Activated CD4-positive, alpha-beta memory T cell treated with anti-CD3 and anti-CD28 coated beads, Interleukin-2, amount 10 ng/mL, durations not matched to agents 7 days and 5 days (primary cell): ENCODE results near the gene EIF5. TPM values are rescaled to one million over a fixed set of nuclear protein-coding genes. Genes with fewer than 3 reads are reported as not detected.

Source experiments
- CTCF ChIA-PET: fragments of 350-600 bp; sonication (Branson Sonifier 250); formaldehyde crosslinking; loops from one replicate; lab custom pipeline; 2021; ENCODE audit warnings: antibody characterized with exemption, inconsistent platforms; lab: Charles Lee
- POLR2A ChIA-PET: fragments of 350-600 bp; sonication (Branson Sonifier 250); formaldehyde crosslinking; loops from one replicate; lab custom pipeline; 2021; ENCODE audit warnings: antibody characterized with exemption; lab: Charles Lee
- DNase-seq: peaks from one replicate; pipeline ENCODE4 v3.0.0-alpha.2; 2020
- H3K27ac Mint-ChIP-seq: one replicate; pipeline ENCODE4 v1.8.0; 2021; ENCODE audit warnings: mild to moderate bottlenecking, mixed read lengths
- H3K27me3 Mint-ChIP-seq: one replicate; pipeline ENCODE4 v1.8.0; 2021; ENCODE audit warnings: mixed read lengths
- H3K36me3 Mint-ChIP-seq: one replicate; pipeline ENCODE4 v1.8.0; 2021; ENCODE audit warnings: low read depth, mixed read lengths
- H3K4me1 Mint-ChIP-seq: one replicate; pipeline ENCODE4 v1.8.0; 2021; ENCODE audit warnings: mixed read lengths
- H3K4me3 Mint-ChIP-seq: one replicate; pipeline ENCODE4 v1.8.0; 2021; ENCODE audit warnings: mild to moderate bottlenecking, mixed read lengths
- H3K9me3 Mint-ChIP-seq: one replicate; pipeline ENCODE4 v1.8.0; 2021; ENCODE audit warnings: mixed read lengths
- total RNA-seq, 2 experiments: library from RNA; stranded (reverse); gene quantifications; one replicate each; pipeline ENCODE4 v1.2.3, GENCODE V29; 2021

Gene EIF5
- total RNA-seq, 2 experiments from 2014 or later: 188 to 197 TPM

GRCh38 chr14:103314496-103315277 lies 19.4 kb upstream of the EIF5 start:
- POLR2A ChIA-PET: no interaction called here
- CTCF ChIA-PET: no interaction called here
- no peak overlapping the region for H3K27ac Mint-ChIP-seq
- no peaks in the 10 kb centered on the region for H3K9me3 Mint-ChIP-seq
- peaks cover 12% of the 10 kb centered on the region for H3K27me3 Mint-ChIP-seq
- peaks cover 2% of the 10 kb centered on the region for H3K4me1 Mint-ChIP-seq
- no peak for DNase-seq
- no peak overlapping the region for H3K4me3 Mint-ChIP-seq
- H3K36me3 Mint-ChIP-seq: no peaks in the 10 kb centered on the region

GRCh38 chr14:103315351-103315911 lies 18.6 kb upstream of the EIF5 start:
- POLR2A ChIA-PET: no interaction called here
- H3K9me3 Mint-ChIP-seq: no peaks in the 10 kb centered on the region
- peaks cover 12% of the 10 kb centered on the region for H3K27me3 Mint-ChIP-seq
- DNase-seq: no peak
- H3K4me3 Mint-ChIP-seq: no peak overlapping the region
- CTCF ChIA-PET: no interaction called here
- H3K4me1 Mint-ChIP-seq: peaks cover 2% of the 10 kb centered on the region
- no peaks in the 10 kb centered on the region for H3K36me3 Mint-ChIP-seq
- no peak overlapping the region for H3K27ac Mint-ChIP-seq

GRCh38 chr14:103315941-103316340 lies 18.1 kb upstream of the EIF5 start:
- ChIA-PET CTCF (no interaction called here), POLR2A (no interaction called here)
- Mint-ChIP-seq H3K9me3 (no peaks in the 10 kb centered on the region), H3K27me3 (peaks cover 13% of the 10 kb centered on the region), H3K27ac (no peak overlapping the region), H3K4me3 (no peak overlapping the region), H3K4me1 (peaks cover 2% of the 10 kb centered on the region), H3K36me3 (no peaks in the 10 kb centered on the region)
- no peak for DNase-seq

GRCh38 chr14:103316721-103317121 lies 17.3 kb upstream of the EIF5 start:
- POLR2A ChIA-PET: no interaction called here
- Mint-ChIP-seq H3K36me3 (no peaks in the 10 kb centered on the region), H3K27ac (no peak overlapping the region), H3K27me3 (peaks cover 13% of the 10 kb centered on the region), H3K9me3 (no peaks in the 10 kb centered on the region), H3K4me3 (no peak overlapping the region), H3K4me1 (peaks cover 2% of the 10 kb centered on the region)
- CTCF ChIA-PET: no interaction called here
- DNase-seq: no peak

GRCh38 chr14:103317251-103317650 lies 16.8 kb upstream of the EIF5 start:
- Mint-ChIP-seq H3K36me3 (no peaks in the 10 kb centered on the region), H3K27me3 (peaks cover 15% of the 10 kb centered on the region), H3K4me3 (no peak overlapping the region), H3K27ac (no peak overlapping the region), H3K4me1 (peaks cover 2% of the 10 kb centered on the region), H3K9me3 (no peaks in the 10 kb centered on the region)
- ChIA-PET CTCF (no interaction called here), POLR2A (no interaction called here)
- DNase-seq: no peak

- H3K27ac Mint-ChIP-seq: no peak overlapping the region
- H3K9me3 Mint-ChIP-seq: no peaks in the 10 kb centered on the region
- no peaks in the 10 kb centered on the region for H3K36me3 Mint-ChIP-seq
- ChIA-PET POLR2A (no interaction called here), CTCF (no interaction called here)
- H3K4me3 Mint-ChIP-seq: no peak overlapping the region
- DNase-seq: no peak
- peaks cover 2% of the 10 kb centered on the region for H3K4me1 Mint-ChIP-seq
- peaks cover 17% of the 10 kb centered on the region for H3K27me3 Mint-ChIP-seq
Measured at GRCh38 chr14:103317976-103318580, 16.0 kb upstream of the EIF5 start.

- ChIA-PET POLR2A (no interaction called here), CTCF (no interaction called here)
- H3K27ac Mint-ChIP-seq: no peak overlapping the region
- peaks cover 23% of the 10 kb centered on the region for H3K27me3 Mint-ChIP-seq
- H3K4me3 Mint-ChIP-seq: no peak overlapping the region
- peaks cover 2% of the 10 kb centered on the region for H3K4me1 Mint-ChIP-seq
- no peak for DNase-seq
- no peaks in the 10 kb centered on the region for H3K9me3 Mint-ChIP-seq
- no peaks in the 10 kb centered on the region for H3K36me3 Mint-ChIP-seq
Measured at GRCh38 chr14:103318750-103319419, 15.2 kb upstream of the EIF5 start.

- Mint-ChIP-seq H3K27me3 (peaks cover 23% of the 10 kb centered on the region), H3K4me3 (no peak overlapping the region), H3K36me3 (no peaks in the 10 kb centered on the region), H3K9me3 (no peaks in the 10 kb centered on the region), H3K27ac (no peak overlapping the region), H3K4me1 (peaks cover 2% of the 10 kb centered on the region)
- CTCF ChIA-PET: no interaction called here
- DNase-seq: no peak
- POLR2A ChIA-PET: no interaction called here
Measured at GRCh38 chr14:103319422-103319821, 14.6 kb upstream of the EIF5 start.

- Mint-ChIP-seq H3K4me1 (no peaks in the 10 kb centered on the region), H3K27me3 (peaks cover 10% of the 10 kb centered on the region), H3K9me3 (no peaks in the 10 kb centered on the region), H3K27ac (no peak overlapping the region), H3K36me3 (no peaks in the 10 kb centered on the region), H3K4me3 (no peak overlapping the region)
- CTCF ChIA-PET: no interaction called here
- DNase-seq: no peak
- POLR2A ChIA-PET: no interaction called here
Measured at GRCh38 chr14:103326078-103326477, 8.0 kb upstream of the EIF5 start.

GRCh38 chr14:103328941-103329340 lies 5.1 kb upstream of the EIF5 start:
- Mint-ChIP-seq H3K36me3 (peaks cover under 1% of the 10 kb centered on the region), H3K27ac (no peak overlapping the region), H3K4me1 (peaks cover 8% of the 10 kb centered on the region), H3K9me3 (no peaks in the 10 kb centered on the region), H3K4me3 (no peak overlapping the region), H3K27me3 (no peaks in the 10 kb centered on the region)
- ChIA-PET CTCF (interaction anchor here (1.3 kb wide), 1 partner anchor 26 kb away, joined by 3 read pairs; no protein-coding TSS in a partner anchor), POLR2A (interaction anchor here (1.0 kb wide), 1 partner anchor 13 kb away, joined by 3 read pairs; no protein-coding TSS in a partner anchor)
- DNase-seq: no peak

- DNase-seq: no peak
- no peaks in the 10 kb centered on the region for H3K9me3 Mint-ChIP-seq
- ChIA-PET POLR2A (interaction anchor here (1.0 kb wide), 1 partner anchor 12 kb away, joined by 3 read pairs; no protein-coding TSS in a partner anchor), CTCF (interaction anchor here (1.3 kb wide), 1 partner anchor 25 kb away, joined by 3 read pairs; no protein-coding TSS in a partner anchor)
- H3K4me1 Mint-ChIP-seq: peaks cover 8% of the 10 kb centered on the region
- no peak overlapping the region for H3K4me3 Mint-ChIP-seq
- no peaks in the 10 kb centered on the region for H3K27me3 Mint-ChIP-seq
- peaks cover 3% of the 10 kb centered on the region for H3K36me3 Mint-ChIP-seq
- H3K27ac Mint-ChIP-seq: no peak overlapping the region
Measured at GRCh38 chr14:103329401-103330347, 4.4 kb upstream of the EIF5 start.

- Mint-ChIP-seq H3K4me1 (peaks cover 14% of the 10 kb centered on the region), H3K27ac (no peak overlapping the region), H3K9me3 (no peaks in the 10 kb centered on the region), H3K4me3 (no peak overlapping the region), H3K27me3 (no peaks in the 10 kb centered on the region), H3K36me3 (peaks cover 9% of the 10 kb centered on the region)
- DNase-seq: no peak
- CTCF ChIA-PET: no interaction called here
- POLR2A ChIA-PET: no interaction called here
Measured at GRCh38 chr14:103330536-103330935, 3.5 kb upstream of the EIF5 start.
